GM18502 (cell line): ENCODE data around the gene LNPEP.

Experiments
- ATAC-seq: cut with Tn5 transposase; IDR thresholded peaks from one replicate; pipeline ENCODE4 v1.9.1; 2021; ENCODE audit warnings: mild to moderate bottlenecking; ENCODE audit not compliant: unreplicated experiment, poor library complexity

The LNPEP gene

GRCh38 chr5:96957254-96958049 lies 21.6 kb downstream of the LNPEP start:
- ATAC-seq: peak; percentile 61

DNA sequence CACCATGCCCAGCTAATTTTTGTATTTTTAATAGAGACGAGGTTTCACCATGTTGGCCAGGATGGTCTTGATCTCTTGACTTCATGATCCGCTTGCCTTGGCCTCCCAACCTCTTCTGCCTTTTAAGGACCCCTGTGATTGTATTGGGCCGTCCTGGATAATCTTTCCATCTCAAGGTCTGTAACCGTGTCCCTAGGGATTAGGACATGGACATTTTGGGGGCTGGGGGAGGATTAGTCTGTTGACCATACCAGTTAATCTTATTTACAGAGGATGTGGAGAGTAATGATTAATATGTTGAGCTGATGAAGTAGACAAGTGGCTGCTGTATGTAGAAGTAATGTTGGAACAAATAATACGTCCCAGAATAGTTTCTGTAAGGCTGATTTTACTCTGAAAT lies 23.1 kb downstream of the LNPEP start:
- no peak for ATAC-seq

DNA sequence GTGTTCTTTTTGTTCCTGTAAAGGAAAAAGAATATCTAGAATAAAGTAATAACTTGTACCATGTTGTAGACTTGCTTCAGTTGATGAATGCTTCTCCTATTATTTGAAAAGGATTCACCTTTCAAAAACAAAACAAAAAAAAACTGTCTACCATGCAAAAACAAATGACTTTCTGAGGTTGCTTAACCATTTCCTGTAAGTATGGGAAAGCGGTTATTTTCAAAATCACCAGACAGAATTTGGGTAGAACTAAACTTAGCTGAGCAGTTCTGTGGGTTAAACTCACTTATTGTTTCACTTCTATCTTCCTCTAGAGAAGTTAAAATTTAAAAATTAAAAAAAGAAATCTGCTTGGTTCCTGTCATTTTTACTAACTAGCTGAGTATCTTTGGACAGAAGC lies 25.2 kb downstream of the LNPEP start:
- peak; percentile 54 for ATAC-seq

GRCh38 chr5:96962540-96962991 lies 26.7 kb downstream of the LNPEP start:
- no peak for ATAC-seq

DNA sequence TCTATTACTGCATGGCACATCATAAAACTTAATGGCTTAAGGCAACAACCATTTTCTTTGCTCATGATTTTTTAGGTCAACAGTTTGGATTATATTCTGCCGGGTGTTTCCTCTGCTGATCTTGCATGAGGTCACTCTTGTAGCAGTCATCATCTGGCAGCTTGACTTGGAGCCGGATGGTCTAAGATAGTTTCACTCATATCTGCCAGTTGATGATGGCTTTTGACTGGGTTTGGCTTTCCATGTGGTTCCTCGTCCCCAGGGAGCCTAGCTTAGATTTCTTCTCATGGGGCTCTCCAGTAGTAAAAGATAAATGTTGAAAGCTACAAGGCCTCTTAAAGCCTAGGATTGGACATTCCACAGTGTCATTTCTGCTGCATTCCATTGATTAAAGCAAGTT lies 27.4 kb downstream of the LNPEP start:
- ATAC-seq: peak; percentile 66

GRCh38 chr5:96966801-96967200 lies 30.9 kb downstream of the LNPEP start:
- ATAC-seq: no peak

GRCh38 chr5:96967400-96967799 lies 31.5 kb downstream of the LNPEP start:
- no peak for ATAC-seq

DNA sequence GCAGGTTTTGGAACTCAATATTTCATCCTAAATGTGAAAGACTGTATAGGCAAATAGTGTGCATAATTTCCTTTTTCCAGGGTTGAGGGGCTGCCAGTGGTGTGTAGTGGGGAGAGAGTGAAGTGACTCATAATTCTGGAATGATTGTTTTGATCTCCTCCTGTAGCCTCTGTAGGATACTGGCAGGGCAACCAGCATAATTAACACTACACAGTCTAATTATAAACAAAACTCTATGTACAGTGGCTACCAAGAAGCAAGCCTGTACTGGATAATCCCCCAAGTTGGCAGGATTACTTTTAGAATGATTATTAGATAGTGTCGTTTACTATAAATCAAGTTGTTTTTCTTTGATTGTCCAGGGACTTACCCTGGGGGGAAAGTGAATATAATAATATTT lies 32.2 kb downstream of the LNPEP start:
- no peak for ATAC-seq

- no peak for ATAC-seq
Observed at GRCh38 chr5:96968614-96969013, 32.7 kb downstream of the LNPEP start.

- ATAC-seq: no peak
Observed at GRCh38 chr5:96969366-96969765, 33.5 kb downstream of the LNPEP start.

DNA sequence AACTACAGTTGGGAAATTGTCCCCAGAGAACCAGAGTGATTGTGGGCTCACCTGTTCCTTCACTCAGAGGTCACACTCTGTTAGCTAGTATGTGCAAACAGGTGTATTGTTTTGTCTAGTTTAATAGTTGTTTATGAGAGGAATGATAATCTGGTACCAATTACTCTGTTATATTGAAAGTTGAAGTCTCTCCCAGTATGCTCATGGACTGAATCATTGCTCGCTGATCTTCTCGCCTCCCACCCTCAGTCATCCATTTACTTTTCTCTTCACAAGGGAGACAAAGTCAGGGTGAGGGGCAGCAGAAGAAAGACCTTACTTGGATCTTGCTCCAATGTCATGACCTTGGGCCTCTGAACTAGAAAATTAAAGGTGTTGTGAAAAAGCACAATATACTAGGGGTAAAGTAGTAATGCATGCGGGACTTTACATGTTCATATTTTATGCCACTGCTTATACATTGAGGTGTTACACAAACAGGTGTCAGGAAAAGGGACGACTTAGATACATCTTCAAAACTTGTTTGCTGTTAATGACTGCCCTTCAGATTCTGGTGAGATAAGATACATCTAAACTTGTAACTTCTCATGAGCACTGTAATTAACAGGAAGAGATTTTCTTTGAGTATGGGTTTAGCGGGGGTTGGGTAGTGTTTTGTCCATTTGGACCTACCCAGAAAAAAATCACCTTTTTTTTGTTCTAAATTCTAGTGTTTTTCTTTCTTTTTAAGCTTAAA lies 36.9 kb downstream of the LNPEP start:
- ATAC-seq: no peak

GRCh38 chr5:96973532-96974401 lies 37.9 kb downstream of the LNPEP start:
- no peak for ATAC-seq

DNA sequence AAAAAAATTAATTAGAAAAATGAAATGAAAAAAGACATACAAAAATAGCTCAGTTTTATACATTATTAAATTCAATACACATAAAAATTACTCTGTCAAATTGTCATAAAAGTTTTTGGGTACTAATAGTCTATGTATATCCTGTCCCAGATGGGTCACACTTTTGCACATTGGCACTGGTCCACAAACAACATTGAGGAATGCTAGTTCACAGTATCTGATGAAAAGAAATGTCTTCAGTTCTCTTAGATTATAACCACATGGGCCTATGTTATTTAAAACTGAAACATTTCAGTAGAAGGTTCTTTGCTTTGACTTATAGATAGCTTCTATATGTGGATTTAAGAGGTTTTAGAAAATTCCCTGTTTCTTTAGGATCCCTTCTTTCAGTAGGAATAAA lies 39.8 kb downstream of the LNPEP start:
- ATAC-seq: no peak

- no peak for ATAC-seq
Observed at GRCh38 chr5:96977228-96977627, 41.3 kb downstream of the LNPEP start.

- ATAC-seq: no peak
Observed at GRCh38 chr5:96978812-96979449, 43.1 kb downstream of the LNPEP start.

DNA sequence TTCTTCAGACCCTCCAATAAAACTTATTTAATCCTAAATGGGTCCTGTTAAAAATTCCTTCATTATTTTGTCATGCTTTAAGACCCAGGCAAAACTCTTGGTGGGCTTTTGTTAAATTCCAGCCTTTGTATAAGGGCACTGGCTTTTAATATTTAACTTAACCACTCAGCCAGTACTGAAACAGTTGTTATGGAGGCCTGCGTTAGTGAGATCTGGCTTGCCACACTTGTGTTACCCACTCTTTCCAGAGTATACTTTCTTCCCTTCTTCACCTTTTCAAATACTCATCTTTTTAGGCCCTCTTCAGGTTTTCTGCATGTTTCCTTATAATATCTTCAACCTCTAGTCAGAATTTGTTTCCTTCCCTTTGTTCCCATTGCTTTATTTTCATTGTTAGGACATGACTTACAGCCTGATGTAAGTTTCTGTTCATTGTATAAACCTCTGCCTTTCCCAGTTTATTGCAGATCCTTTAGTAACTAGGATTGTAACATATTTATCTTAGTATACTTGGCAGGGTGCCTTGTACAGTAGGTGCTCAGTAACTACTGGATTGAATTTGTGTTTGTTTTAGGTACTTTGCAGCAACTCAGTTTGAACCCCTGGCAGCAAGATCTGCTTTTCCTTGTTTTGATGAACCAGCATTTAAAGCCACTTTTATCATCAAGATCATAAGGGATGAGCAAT lies 48.8 kb downstream of the LNPEP start:
- no peak for ATAC-seq

- ATAC-seq: no peak
Observed at GRCh38 chr5:96986450-96986849, 50.6 kb downstream of the LNPEP start.

- no peak for ATAC-seq
Observed at GRCh38 chr5:96990102-96990501, 54.2 kb downstream of the LNPEP start.

- no peak for ATAC-seq
Observed at GRCh38 chr5:96991708-96992107, 55.8 kb downstream of the LNPEP start.

- ATAC-seq: no peak
Observed at GRCh38 chr5:96993760-96994159, 57.9 kb downstream of the LNPEP start.
